KOPT-K1 (cell line): Measurements from ENCODE around the gene LIN28B.

Experiments used
- H3K27ac ChIP-seq: fragments of 200-600 bp; sonication (generic); 2 replicates; pipeline ENCODE4 v1.5.1; 2016; ENCODE audit warnings: antibody characterized with exemption, mild to moderate bottlenecking, low read depth, low read length; ENCODE audit not compliant: poor library complexity, severe bottlenecking
- H3K36me3 ChIP-seq: fragments of 200-600 bp; sonication (generic); 2 replicates; pipeline ENCODE4 v1.5.1; 2017; ENCODE audit warnings: antibody characterized with exemption, mild to moderate bottlenecking, low read length, moderate library complexity; ENCODE audit not compliant: insufficient read depth
- H3K9me3 ChIP-seq: fragments of 200-600 bp; sonication (generic); 2 replicates; pipeline ENCODE4 v1.5.1; 2017; ENCODE audit warnings: antibody characterized with exemption, low read length, mild to moderate bottlenecking; ENCODE audit not compliant: insufficient read depth, poor library complexity, severe bottlenecking

Gene LIN28B

GRCh38 chr6:104956731-104957294 lies at the start of gene LIN28B:
Gene LIN28B, plus strand, starts transcription at chr6:104957107. Its CDS starts 144 bp downstream, at chr6:104957251.
- H3K27ac ChIP-seq, result peak within 1 kb of the TSS; percentile 98

GRCh38 chr6:104908031-104908887 lies 48.6 kb upstream of the LIN28B start:
- Histone ChIP-seq H3K27ac (no peak overlapping the region), H3K9me3 (peaks cover 10% of the 10 kb centered on the region), H3K36me3 (no peaks in the 10 kb centered on the region)

More at GRCh38 chr6:104956731-104957294, at the start of gene LIN28B:
- Histone ChIP-seq H3K36me3 (peaks cover 6% of the 10 kb centered on the region), H3K9me3 (peaks cover 9% of the 10 kb centered on the region)

- peaks cover 10% of the 10 kb centered on the region for H3K9me3 ChIP-seq
- H3K36me3 ChIP-seq, result no peaks in the 10 kb centered on the region
- H3K27ac ChIP-seq, result no peak overlapping the region
Observed at GRCh38 chr6:104908888-104909525, 47.9 kb upstream of the LIN28B start.

- H3K36me3 ChIP-seq, result no peaks in the 10 kb centered on the region
- H3K9me3 ChIP-seq, result no peaks in the 10 kb centered on the region
- H3K27ac ChIP-seq, result no peak overlapping the region
Observed at GRCh38 chr6:104921896-104922295, 35.0 kb upstream of the LIN28B start.

- Histone ChIP-seq H3K36me3 (no peaks in the 10 kb centered on the region), H3K9me3 (no peaks in the 10 kb centered on the region), H3K27ac (no peak overlapping the region)
Observed at GRCh38 chr6:104928141-104928540, 28.8 kb upstream of the LIN28B start.

GRCh38 chr6:104929353-104929752 lies 27.6 kb upstream of the LIN28B start:
- no peaks in the 10 kb centered on the region for H3K36me3 ChIP-seq
- no peaks in the 10 kb centered on the region for H3K9me3 ChIP-seq

GRCh38 chr6:104930939-104931338 lies 26.0 kb upstream of the LIN28B start:
- Histone ChIP-seq H3K36me3 (no peaks in the 10 kb centered on the region), H3K9me3 (no peaks in the 10 kb centered on the region), H3K27ac (no peak overlapping the region)

More at GRCh38 chr6:104929353-104929752, 27.6 kb upstream of the LIN28B start:
- H3K27ac ChIP-seq, result no peak overlapping the region

GRCh38 chr6:104936766-104937535 lies 20.0 kb upstream of the LIN28B start:
- H3K9me3 ChIP-seq, result peaks cover 24% of the 10 kb centered on the region
- no peak overlapping the region for H3K27ac ChIP-seq
- no peaks in the 10 kb centered on the region for H3K36me3 ChIP-seq

- H3K9me3 ChIP-seq, result peaks cover 24% of the 10 kb centered on the region
- H3K27ac ChIP-seq, result no peak overlapping the region
- H3K36me3 ChIP-seq, result no peaks in the 10 kb centered on the region
Observed at GRCh38 chr6:104940238-104940892, 16.5 kb upstream of the LIN28B start.

- Histone ChIP-seq H3K27ac (no peak overlapping the region), H3K36me3 (no peaks in the 10 kb centered on the region), H3K9me3 (peaks cover 24% of the 10 kb centered on the region)
Observed at GRCh38 chr6:104940893-104941728, 15.8 kb upstream of the LIN28B start.

GRCh38 chr6:104941729-104942091 lies 15.2 kb upstream of the LIN28B start:
- Histone ChIP-seq H3K9me3 (peaks cover 19% of the 10 kb centered on the region), H3K36me3 (no peaks in the 10 kb centered on the region), H3K27ac (no peak overlapping the region)

GRCh38 chr6:104943781-104944180 lies 13.1 kb upstream of the LIN28B start:
- no peaks in the 10 kb centered on the region for H3K36me3 ChIP-seq
- H3K9me3 ChIP-seq, result peaks cover 12% of the 10 kb centered on the region
- H3K27ac ChIP-seq, result no peak overlapping the region

- Histone ChIP-seq H3K36me3 (no peaks in the 10 kb centered on the region), H3K9me3 (peaks cover 9% of the 10 kb centered on the region), H3K27ac (no peak overlapping the region)
Observed at GRCh38 chr6:104949206-104949605, 7.7 kb upstream of the LIN28B start.

- Histone ChIP-seq H3K9me3 (peaks cover 9% of the 10 kb centered on the region), H3K27ac (peak overlapping the region; percentile 46), H3K36me3 (no peaks in the 10 kb centered on the region)
Observed at GRCh38 chr6:104951677-104952076, 5.2 kb upstream of the LIN28B start.
